Left ventricle myocardium inferior (tissue), 1 donor: ENCODE measurements around the gene GID8. TPM values are rescaled to one million over a fixed set of nuclear protein-coding genes. Genes with fewer than 3 reads are reported as not detected.

ENCODE experiments used
- DNase-seq: peaks from one replicate; pipeline ENCODE4 v3.0.0-alpha.2; 2020
- H3K27ac ChIP-seq: fragments of 200-600 bp; replicated peaks from 2 replicates; pipeline ENCODE4 v1.8.0; 2021
- H3K27me3 ChIP-seq: fragments of 200-600 bp; 2 replicates; pipeline ENCODE4 v1.8.0; 2021; ENCODE audit warnings: low read depth
- H3K36me3 ChIP-seq: fragments of 200-600 bp; 2 replicates; pipeline ENCODE4 v1.8.0; 2021
- H3K4me1 ChIP-seq: fragments of 200-600 bp; 2 replicates; pipeline ENCODE4 v1.8.0; 2021
- H3K4me3 ChIP-seq: fragments of 200-600 bp; 2 replicates; pipeline ENCODE4 v1.8.0; 2021; ENCODE audit warnings: mild to moderate bottlenecking, moderate library complexity
- H3K9me3 ChIP-seq: fragments of 200-600 bp; replicated peaks from 2 replicates; pipeline ENCODE4 v1.8.0; 2021
- intact Hi-C: fragments of 100-400 bp; cut with micrococcal nuclease; formaldehyde crosslinking; loops from one replicate; pipeline ENCODE4 v1.11.0; 2022
- total RNA-seq: library from RNA; stranded (reverse); fragmentation: NEBNext Ultra II Directional; extraction: Animal tissue kit (Norgen Biotek cat#: 25700); gene quantifications from one replicate; pipeline ENCODE4 v1.2.1, GENCODE V29; 2021
- TF ChIP-seq, protein P1 (sequence below): fragments of 200-600 bp; IDR thresholded peaks from 2 replicates; pipeline ENCODE4 v1.8.0; 2021; ENCODE audit warnings: antibody characterized with exemption, mild to moderate bottlenecking, borderline replicate concordance
- donor health status: DM: no; HTN: yes; CAD: no; lungs with severe emphysema.

The GID8 gene
- total RNA-seq, 1 donor from 2014 or later = 16.2 TPM

DNA sequence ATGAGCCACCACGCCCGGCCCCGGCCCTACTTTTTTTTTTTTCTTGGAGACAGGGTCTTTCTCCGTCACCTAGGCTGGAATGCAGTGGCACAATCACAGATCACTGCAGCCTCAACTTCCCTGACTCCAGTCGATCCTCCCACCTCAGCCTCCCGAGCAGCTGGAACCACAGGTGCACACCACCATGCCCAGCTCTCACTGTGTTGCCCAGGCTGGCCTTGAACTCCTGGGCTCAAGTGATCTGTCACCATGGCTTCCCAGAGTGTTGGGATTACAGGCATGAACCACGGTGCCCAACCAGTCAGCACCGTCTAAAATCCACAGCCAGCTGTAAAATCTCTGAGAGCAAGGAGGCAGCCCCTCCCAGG is 32.0 kb downstream of the GID8 start:
- H3K4me3 ChIP-seq = no peak overlapping the region
- no peaks in the 10 kb centered on the region for H3K36me3 ChIP-seq
- TF ChIP-seq, protein P1, sequence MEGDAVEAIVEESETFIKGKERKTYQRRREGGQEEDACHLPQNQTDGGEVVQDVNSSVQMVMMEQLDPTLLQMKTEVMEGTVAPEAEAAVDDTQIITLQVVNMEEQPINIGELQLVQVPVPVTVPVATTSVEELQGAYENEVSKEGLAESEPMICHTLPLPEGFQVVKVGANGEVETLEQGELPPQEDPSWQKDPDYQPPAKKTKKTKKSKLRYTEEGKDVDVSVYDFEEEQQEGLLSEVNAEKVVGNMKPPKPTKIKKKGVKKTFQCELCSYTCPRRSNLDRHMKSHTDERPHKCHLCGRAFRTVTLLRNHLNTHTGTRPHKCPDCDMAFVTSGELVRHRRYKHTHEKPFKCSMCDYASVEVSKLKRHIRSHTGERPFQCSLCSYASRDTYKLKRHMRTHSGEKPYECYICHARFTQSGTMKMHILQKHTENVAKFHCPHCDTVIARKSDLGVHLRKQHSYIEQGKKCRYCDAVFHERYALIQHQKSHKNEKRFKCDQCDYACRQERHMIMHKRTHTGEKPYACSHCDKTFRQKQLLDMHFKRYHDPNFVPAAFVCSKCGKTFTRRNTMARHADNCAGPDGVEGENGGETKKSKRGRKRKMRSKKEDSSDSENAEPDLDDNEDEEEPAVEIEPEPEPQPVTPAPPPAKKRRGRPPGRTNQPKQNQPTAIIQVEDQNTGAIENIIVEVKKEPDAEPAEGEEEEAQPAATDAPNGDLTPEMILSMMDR = no peak
- H3K9me3 ChIP-seq = no peaks in the 10 kb centered on the region
- H3K27ac ChIP-seq = no peak overlapping the region
- peaks cover 15% of the 10 kb centered on the region for H3K4me1 ChIP-seq
- no peak for DNase-seq
- peaks cover 68% of the 10 kb centered on the region for H3K27me3 ChIP-seq
- intact Hi-C loops = no loop called here

DNA sequence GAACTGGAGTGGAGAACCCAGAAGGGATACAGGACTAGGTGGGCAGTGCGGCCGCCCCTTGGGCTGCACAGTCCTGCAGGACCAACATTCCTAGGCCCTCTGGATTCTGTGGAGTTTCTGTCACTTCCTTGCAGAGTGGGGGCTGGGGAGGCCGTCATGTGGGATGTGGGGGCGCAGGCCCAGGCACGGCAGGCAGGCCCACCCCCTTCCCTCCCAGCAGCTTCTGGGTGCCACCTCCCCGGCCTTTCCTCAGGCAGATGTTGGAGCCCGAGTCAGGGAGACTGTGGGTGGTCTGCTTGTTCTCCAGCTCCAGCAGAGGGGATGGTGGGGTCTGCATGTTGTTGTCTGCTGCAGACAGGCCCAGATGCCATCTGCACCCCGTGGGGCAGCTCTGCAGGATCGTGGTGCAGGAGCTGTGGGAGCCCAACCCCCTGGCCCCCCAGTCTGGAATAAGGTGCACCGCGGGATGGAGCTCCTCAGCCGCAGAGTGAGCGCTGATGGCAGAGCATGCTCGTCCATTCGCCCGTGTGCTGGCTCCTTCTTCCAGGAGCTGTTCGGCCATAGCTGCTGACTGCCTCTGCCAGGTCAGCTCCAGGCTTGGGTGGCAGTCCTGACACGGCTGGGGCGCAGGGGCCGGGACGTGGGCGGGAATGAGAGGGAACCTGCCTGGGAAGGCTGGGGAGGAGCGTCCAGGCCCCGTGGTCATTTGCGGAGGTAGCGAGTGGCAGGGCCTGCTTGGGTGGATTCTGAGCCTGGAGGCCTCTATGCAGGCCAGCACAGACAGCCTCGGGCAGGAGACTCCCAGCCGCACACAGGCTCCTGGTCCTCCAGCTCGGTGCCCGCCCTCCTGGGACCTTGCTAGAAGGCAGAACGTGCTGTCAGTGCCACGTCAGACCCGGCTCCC is 32.6 kb downstream of the GID8 start:
- TF ChIP-seq, protein P1 = no peak
- DNase-seq = no peak
- Histone ChIP-seq H3K27ac (no peak overlapping the region), H3K9me3 (no peaks in the 10 kb centered on the region), H3K4me1 (peaks cover 15% of the 10 kb centered on the region), H3K4me3 (no peak overlapping the region), H3K27me3 (peaks cover 74% of the 10 kb centered on the region), H3K36me3 (no peaks in the 10 kb centered on the region)
- intact Hi-C loops = no loop called here

DNA sequence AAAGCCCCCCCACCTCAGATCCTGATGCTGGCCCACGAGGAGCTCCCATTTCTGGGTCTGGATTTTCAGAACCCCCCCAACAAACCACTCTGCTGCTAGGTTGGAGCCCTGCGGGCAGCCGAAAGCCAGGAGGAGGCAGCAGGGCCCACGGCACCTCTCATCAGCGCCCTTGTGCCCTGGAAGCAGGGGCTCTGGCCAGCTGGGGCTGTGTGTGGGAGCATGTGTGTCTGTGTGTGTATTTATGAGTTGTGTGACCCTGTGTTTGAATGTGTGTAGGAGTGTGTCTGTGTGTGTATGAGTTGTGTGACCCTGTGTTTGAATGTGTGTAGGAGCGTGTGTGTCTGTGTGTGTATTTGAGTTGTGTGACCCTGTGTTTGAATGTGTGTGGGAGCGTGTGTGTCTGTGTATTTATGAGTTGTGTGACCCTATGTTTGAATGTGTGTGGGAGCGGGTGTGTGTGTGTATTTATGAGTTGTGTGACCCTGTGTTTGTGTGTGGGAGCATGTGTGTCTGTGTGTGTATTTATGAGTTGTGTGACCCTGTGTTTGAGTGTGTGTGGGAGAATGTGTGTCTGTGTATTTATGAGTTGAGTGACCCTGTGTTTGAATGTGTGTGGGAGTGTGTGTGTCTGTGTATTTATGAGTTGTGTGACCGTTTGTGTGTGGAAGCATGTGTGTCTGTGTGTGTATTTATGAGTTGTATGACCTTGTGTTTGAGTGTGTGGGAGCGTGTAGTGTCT is 33.4 kb downstream of the GID8 start:
- Histone ChIP-seq H3K27me3 (peaks cover 83% of the 10 kb centered on the region), H3K36me3 (no peaks in the 10 kb centered on the region), H3K27ac (no peak overlapping the region), H3K4me3 (no peak overlapping the region), H3K9me3 (no peaks in the 10 kb centered on the region), H3K4me1 (peaks cover 15% of the 10 kb centered on the region)
- DNase-seq = no peak
- TF ChIP-seq, protein P1 = no peak
- intact Hi-C loops = no loop called here

DNA sequence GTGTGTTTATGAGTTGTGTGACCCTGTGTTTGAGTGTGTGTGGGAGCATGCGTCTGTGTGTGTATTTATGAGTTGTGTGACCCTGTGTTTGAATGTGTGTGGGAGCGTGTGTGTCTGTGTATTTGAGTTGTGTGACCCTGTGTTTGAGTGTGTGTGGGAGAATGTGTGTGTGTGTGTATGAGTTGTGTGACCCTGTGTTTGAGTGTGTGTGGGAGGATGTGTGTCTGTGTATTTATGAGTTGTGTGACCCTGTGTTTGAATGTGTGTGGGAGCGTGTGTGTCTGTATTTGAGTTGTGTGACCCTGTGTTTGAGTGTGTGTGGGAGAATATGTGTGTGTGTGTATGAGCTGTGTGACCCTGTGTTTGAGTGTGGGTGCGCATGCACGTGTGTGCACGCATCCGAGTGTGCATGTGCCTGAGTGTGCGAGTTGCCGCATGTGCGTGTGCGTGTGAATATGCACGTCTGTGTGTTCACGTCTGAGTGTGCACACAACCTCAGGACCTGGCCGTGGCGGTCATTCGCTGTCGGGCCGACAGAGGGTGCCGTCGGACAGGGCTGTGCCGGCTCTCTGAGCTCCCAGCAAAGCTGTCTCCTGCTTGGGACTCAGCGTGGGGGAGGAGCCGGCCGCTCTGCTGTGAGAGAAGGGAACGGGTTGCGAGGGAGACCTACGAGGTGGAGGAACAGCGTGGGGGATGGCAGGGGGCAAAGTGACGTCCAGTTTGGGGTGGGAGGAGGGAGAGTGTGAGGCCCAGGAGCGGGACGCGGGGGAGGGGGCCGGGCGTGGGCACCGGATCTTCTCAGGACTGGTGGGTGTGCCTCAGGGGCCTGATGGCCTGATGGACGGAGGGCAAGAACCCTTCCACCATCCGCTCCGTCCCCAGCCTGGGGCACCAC is 34.2 kb downstream of the GID8 start:
- no peaks in the 10 kb centered on the region for H3K36me3 ChIP-seq
- H3K27ac ChIP-seq = no peak overlapping the region
- DNase-seq = peak; percentile 84
- intact Hi-C loops = no loop called here
- TF ChIP-seq, protein P1 = peak; percentile 86
- peak overlapping the region; percentile 59 for H3K4me3 ChIP-seq
- no peaks in the 10 kb centered on the region for H3K9me3 ChIP-seq
- H3K4me1 ChIP-seq = peaks cover 15% of the 10 kb centered on the region
- peaks cover 86% of the 10 kb centered on the region for H3K27me3 ChIP-seq
